Epithelial cell of esophagus (primary cell): ENCODE data around the gene ZBTB3.
"Not testable (repeated sequence)": the region's sequence is repeated elsewhere in the genome, so short reads cannot be mapped to it uniquely, and the experiment has no call there.

Experiments
- DNase-seq: peaks from one replicate; pipeline ENCODE4 v3.0.0; 2010; ENCODE audit warnings: low read depth
- H3K4me3 ChIP-seq: 2 replicates; pipeline ENCODE4 v1.5.1; 2011; ENCODE audit warnings: mild to moderate bottlenecking, low read length, control low read depth
- CTCF ChIP-seq: IDR thresholded peaks from 2 replicates; pipeline ENCODE4 v1.5.1; 2011; ENCODE audit warnings: low read depth, mild to moderate bottlenecking, low read length, control low read depth, inconsistent platforms; ENCODE audit not compliant: insufficient read depth; ENCODE audit errors: missing control alignments

Gene ZBTB3

GRCh38 chr11:62708793-62709192 is 45.2 kb downstream of the ZBTB3 start:
- no peak for TF ChIP-seq CTCF
- H3K4me3 ChIP-seq: peak overlapping the region; percentile 72
- peak; percentile 48 for DNase-seq

GRCh38 chr11:62708392-62708791 is 45.6 kb downstream of the ZBTB3 start:
- no peak for TF ChIP-seq CTCF
- H3K4me3 ChIP-seq: peak overlapping the region; percentile 72
- DNase-seq: no peak

GRCh38 chr11:62707277-62707861 is 46.6 kb downstream of the ZBTB3 start, which contains the start of the genes BSCL2 and GNG3:
BSCL2 (minus strand) TSS chr11:62707424; CDS start chr11:62707195, 229 bp downstream.
GNG3 (plus strand) TSS chr11:62707676; CDS start chr11:62708296, 620 bp downstream.
- DNase-seq: no peak
- H3K4me3 ChIP-seq: peak within 1 kb of the TSS; percentile 77

GRCh38 chr11:62706850-62707247 is 47.1 kb downstream of the ZBTB3 start:
- H3K4me3 ChIP-seq: no peak overlapping the region
- TF ChIP-seq CTCF: no peak
- no peak for DNase-seq

More at GRCh38 chr11:62707277-62707861, 46.6 kb downstream of the ZBTB3 start, which contains the start of the genes BSCL2 and GNG3:
- TF ChIP-seq CTCF: no peak

GRCh38 chr11:62705880-62706849 is 47.8 kb downstream of the ZBTB3 start:
- TF ChIP-seq CTCF: no peak
- peak overlapping the region; percentile 77 for H3K4me3 ChIP-seq
- peak; percentile 95 for DNase-seq

GRCh38 chr11:62705413-62705812 is 48.5 kb downstream of the ZBTB3 start:
- DNase-seq: no peak

GRCh38 chr11:62703921-62704320 is 50.0 kb downstream of the ZBTB3 start:
- H3K4me3 ChIP-seq, DNase-seq: not testable (repeated sequence)

More at GRCh38 chr11:62705413-62705812, 48.5 kb downstream of the ZBTB3 start:
- TF ChIP-seq CTCF: peak; percentile 12
- peak overlapping the region; percentile 77 for H3K4me3 ChIP-seq
